Measurements from ENCODE around the gene SLC45A3.

The SLC45A3 gene

DNA sequence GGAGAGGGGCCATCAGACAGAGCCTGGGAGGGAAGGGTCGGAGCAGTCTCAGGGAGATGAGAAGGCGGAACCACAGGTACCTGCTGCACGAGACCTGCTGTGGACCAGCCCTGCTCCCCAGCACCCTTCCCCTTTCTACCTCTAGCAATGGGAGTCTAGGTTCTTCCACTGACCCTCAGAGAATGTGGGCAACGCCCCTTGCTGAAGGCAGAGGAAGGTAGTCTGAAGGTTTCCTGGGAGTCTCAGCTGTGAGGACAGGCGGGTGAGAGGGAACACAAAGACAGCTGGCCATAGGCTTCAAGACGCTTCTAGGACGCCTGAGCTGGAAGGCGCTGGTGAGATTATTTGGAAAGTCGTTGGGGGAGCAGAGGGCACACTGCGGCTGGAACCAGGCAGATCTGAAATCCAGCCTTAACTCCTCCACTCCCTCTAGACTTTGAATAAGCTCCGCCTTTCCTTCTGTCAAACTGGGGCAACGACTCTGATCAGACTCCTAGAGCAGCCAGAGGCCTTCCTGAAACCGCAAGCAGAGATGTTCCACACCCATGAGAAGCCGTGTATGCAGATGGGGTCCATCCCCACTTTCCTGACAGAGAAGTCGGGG is 18.1 kb downstream of the SLC45A3 start:
- TF ChIP-seq, protein P1, sequence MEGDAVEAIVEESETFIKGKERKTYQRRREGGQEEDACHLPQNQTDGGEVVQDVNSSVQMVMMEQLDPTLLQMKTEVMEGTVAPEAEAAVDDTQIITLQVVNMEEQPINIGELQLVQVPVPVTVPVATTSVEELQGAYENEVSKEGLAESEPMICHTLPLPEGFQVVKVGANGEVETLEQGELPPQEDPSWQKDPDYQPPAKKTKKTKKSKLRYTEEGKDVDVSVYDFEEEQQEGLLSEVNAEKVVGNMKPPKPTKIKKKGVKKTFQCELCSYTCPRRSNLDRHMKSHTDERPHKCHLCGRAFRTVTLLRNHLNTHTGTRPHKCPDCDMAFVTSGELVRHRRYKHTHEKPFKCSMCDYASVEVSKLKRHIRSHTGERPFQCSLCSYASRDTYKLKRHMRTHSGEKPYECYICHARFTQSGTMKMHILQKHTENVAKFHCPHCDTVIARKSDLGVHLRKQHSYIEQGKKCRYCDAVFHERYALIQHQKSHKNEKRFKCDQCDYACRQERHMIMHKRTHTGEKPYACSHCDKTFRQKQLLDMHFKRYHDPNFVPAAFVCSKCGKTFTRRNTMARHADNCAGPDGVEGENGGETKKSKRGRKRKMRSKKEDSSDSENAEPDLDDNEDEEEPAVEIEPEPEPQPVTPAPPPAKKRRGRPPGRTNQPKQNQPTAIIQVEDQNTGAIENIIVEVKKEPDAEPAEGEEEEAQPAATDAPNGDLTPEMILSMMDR (IDR thresholded peaks at IDR 0.05; ENCODE audit: low read depth, low read length) = no peak
- no peak overlapping the region for H3K4me3 ChIP-seq (ENCODE audit: low read depth, low read length)

DNA sequence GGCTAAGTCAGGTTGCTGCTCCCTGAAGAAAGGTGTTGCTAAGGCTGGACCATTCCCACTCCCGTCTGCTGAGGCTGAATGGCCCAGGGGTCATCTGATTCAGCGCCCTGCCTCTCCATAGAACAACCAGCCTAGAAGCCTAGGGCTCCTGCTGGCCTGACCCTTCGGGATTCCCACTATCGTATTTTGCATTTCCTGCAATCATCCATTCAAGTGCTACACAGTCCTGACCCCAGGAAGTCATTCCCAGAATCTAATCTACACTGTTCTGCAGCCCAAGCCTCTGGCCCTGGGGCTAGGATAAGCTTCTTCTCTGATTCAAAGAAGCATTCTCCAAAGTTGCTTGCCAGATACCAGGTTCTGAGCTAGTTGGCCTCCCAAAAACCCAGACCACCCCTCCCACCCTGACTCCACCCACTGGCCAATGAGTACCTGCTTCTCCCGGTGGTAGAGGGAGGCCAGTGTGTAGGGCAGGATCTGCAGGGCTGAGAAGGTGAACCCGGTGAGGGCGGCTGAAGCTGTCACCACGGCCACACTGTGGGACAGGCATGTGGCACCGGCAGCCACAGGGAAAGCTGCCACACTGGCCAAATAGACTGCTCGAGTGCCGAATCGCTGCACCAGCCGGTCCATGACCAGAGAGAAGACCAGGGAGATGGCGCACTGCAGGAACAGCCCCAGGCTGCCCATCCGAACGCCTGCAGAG is 18.7 kb downstream of the SLC45A3 start:
- H3K4me3 ChIP-seq (ENCODE audit: low read depth, low read length) = no peak overlapping the region
- TF ChIP-seq, protein P1 (IDR thresholded peaks at IDR 0.05; ENCODE audit: low read depth, low read length) = no peak

DNA sequence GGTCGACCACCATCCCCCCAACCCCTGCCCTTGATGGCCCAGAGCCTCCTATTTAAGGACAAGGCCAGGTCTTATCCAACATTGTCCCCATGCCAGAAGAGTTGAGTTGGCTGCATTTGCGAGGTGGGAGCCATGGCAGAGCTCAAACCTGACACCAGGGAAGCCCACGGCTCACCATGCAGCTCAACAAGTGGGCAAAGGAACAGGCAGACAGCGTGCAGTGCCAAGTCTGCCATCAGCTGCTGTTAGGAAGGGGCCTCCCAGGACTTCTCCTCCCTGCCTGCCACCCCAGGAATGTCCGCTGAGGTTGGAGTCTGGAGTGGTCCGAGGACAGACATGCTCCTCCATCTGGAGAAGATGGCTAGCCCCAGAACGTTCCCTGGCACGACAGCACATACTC is 19.9 kb downstream of the SLC45A3 start:
- no peak overlapping the region for H3K4me3 ChIP-seq (ENCODE audit: low read depth, low read length)

DNA sequence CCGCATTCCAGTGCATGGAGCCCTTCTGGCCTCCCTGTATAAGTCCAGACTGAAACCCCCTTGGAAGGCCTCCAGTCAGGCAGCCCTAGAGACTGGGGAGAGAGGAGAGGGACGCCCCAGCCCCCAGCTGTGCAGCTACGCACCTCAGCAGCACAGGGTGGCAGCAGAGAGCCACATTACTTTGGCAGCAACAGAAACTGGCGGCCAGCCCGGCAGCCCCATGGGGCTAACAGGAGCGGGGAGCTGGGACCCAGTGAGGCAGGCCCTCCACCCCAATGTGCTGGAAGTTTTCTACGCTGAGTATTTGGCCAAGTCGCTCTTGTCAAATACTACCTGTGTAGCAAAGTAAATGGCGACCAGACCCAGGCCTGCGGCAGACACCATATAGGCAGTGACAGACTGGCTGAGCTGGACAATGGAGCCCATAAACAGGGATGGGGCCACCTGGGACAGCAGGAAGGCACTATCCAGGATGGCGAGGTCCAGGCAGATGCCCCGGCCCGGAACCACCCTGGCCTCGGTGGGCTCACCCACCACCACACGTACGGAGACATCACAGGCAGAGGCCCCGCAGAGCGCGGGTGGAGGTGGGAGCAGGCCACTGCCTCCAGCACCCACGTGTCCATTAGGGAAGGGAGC is 21.2 kb downstream of the SLC45A3 start:
- TF ChIP-seq, protein P1 (IDR thresholded peaks at IDR 0.05; ENCODE audit: low read depth, low read length) = peak; percentile 84
- no peak overlapping the region for H3K4me3 ChIP-seq (ENCODE audit: low read depth, low read length)

More for the DNA sequence above, 19.9 kb downstream of the SLC45A3 start:
- TF ChIP-seq, protein P1 (IDR thresholded peaks at IDR 0.05; ENCODE audit: low read depth, low read length) = no peak

DNA sequence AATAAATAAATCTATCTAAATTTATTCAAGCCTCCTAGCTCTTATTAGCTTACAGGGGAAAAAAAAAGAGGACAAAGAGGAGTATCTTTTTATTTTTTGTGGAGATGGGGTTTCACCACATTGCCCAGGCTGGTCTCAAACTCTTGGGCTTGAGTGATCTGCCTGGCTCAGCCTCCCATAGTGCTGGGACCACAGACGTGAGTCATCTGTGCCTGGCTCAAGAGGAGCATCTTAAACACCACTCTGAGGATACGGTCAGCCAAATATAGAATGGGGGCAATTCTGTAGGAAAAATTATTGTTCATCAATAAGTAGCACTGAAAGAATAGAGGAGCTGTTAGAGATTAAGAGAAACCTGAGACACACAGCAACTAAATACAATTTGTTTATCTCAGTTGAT is 24.1 kb downstream of the SLC45A3 start:
- TF ChIP-seq, protein P1 (IDR thresholded peaks at IDR 0.05; ENCODE audit: low read depth, low read length) = no peak
- no peak overlapping the region for H3K4me3 ChIP-seq (ENCODE audit: low read depth, low read length)

DNA sequence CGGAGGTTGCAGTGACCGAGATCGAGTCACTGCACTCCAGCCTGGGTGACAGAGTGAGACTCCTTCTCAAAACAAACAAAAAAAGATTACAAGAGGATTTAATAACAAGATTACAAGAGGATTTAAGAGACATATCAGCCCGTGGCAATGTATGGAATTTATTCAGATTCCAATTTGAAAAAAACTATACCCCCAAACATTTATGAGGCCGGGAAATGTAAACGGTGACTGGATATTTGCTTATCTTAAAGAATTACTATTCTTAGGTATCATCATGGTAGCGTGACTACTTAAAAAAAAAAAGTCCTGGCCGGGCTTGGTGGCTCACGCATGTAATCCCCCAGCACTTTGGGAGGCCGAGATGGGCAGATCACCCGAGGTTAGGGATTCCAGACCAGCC is 27.3 kb downstream of the SLC45A3 start:
- no peak overlapping the region for H3K4me3 ChIP-seq (ENCODE audit: low read depth, low read length)
- TF ChIP-seq, protein P1 (IDR thresholded peaks at IDR 0.05; ENCODE audit: low read depth, low read length) = no peak

DNA sequence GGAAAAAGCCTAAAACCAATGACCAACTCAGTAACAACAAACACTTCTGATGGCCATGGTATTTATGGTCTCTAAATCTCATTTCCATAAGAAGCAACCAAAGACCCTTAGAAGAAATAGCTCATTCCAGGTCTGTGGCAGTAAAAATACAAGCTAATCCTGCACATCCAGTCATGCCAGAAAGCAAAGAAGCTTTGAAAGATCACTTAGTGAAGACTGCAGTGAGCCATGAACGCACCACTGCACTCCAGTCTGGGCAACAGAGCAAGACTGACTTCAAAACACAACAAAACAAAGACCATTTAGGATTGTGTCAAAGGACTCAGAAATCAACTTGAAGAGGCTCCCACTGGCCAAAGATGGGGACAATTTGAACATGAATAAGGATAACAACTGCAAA is 30.1 kb downstream of the SLC45A3 start:
- H3K4me3 ChIP-seq (ENCODE audit: low read depth, low read length) = no peak overlapping the region
- TF ChIP-seq, protein P1 (IDR thresholded peaks at IDR 0.05; ENCODE audit: low read depth, low read length) = no peak
